NCI-H526 treated with DMSO at 0.1 percent for 48 hours (cell line): ENCODE data around the gene CHCHD6.

Experiments used
- DNase-seq: peaks from one replicate; lab custom pipeline; 2025; lab: John Stamatoyannopoulos, UW

CHCHD6 gene

GRCh38 chr3:126979046-126979628 lies 275.1 kb downstream of the CHCHD6 start:
- no peak for DNase-seq

GRCh38 chr3:126980266-126980811 lies 276.3 kb downstream of the CHCHD6 start:
- no peak for DNase-seq

- no peak for DNase-seq
Observed at GRCh38 chr3:126982126-126982470, 278.1 kb downstream of the CHCHD6 start.

GRCh38 chr3:126982471-126983175 lies 278.6 kb downstream of the CHCHD6 start, which contains the start of gene PLXNA1:
Gene PLXNA1 (plus strand): TSS chr3:126983115. CDS start chr3:126988594, 5,479 bp downstream.
- DNase-seq = peak; percentile 61

GRCh38 chr3:126983276-126983652 lies 279.2 kb downstream of the CHCHD6 start:
- DNase-seq = no peak

- DNase-seq = no peak
Observed at GRCh38 chr3:126983653-126984390, 279.8 kb downstream of the CHCHD6 start.

- no peak for DNase-seq
Observed at GRCh38 chr3:126984391-126985131, 280.5 kb downstream of the CHCHD6 start.

GRCh38 chr3:126985132-126985985 lies 281.3 kb downstream of the CHCHD6 start:
- DNase-seq = no peak

GRCh38 chr3:126986001-126986400 lies 282.0 kb downstream of the CHCHD6 start:
- no peak for DNase-seq

- no peak for DNase-seq
Observed at GRCh38 chr3:126987129-126987528, 283.1 kb downstream of the CHCHD6 start.

- no peak for DNase-seq
Observed at GRCh38 chr3:126987596-126987995, 283.6 kb downstream of the CHCHD6 start.

- DNase-seq = no peak
Observed at GRCh38 chr3:126988451-126989021, 284.5 kb downstream of the CHCHD6 start.

GRCh38 chr3:126989316-126990023 lies 285.4 kb downstream of the CHCHD6 start:
- DNase-seq = no peak

GRCh38 chr3:126990024-126990700 lies 286.1 kb downstream of the CHCHD6 start:
- DNase-seq = no peak

GRCh38 chr3:126990890-126991289 lies 286.9 kb downstream of the CHCHD6 start:
- DNase-seq = no peak

GRCh38 chr3:126991366-126992200 lies 287.5 kb downstream of the CHCHD6 start:
- no peak for DNase-seq

GRCh38 chr3:126992216-126992615 lies 288.2 kb downstream of the CHCHD6 start:
- no peak for DNase-seq

GRCh38 chr3:126992776-126993175 lies 288.7 kb downstream of the CHCHD6 start:
- DNase-seq = no peak

- no peak for DNase-seq
Observed at GRCh38 chr3:126993436-126993835, 289.4 kb downstream of the CHCHD6 start.
